Measurements from ENCODE around the gene PAN3.

- TF ChIP-seq, protein P1, sequence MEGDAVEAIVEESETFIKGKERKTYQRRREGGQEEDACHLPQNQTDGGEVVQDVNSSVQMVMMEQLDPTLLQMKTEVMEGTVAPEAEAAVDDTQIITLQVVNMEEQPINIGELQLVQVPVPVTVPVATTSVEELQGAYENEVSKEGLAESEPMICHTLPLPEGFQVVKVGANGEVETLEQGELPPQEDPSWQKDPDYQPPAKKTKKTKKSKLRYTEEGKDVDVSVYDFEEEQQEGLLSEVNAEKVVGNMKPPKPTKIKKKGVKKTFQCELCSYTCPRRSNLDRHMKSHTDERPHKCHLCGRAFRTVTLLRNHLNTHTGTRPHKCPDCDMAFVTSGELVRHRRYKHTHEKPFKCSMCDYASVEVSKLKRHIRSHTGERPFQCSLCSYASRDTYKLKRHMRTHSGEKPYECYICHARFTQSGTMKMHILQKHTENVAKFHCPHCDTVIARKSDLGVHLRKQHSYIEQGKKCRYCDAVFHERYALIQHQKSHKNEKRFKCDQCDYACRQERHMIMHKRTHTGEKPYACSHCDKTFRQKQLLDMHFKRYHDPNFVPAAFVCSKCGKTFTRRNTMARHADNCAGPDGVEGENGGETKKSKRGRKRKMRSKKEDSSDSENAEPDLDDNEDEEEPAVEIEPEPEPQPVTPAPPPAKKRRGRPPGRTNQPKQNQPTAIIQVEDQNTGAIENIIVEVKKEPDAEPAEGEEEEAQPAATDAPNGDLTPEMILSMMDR (IDR thresholded peaks at IDR 0.05; ENCODE audit: insufficient read depth, low read depth, low read length) = no peak
- no peak for TF ChIP-seq EZH2 (IDR thresholded peaks at IDR 0.05; ENCODE audit: insufficient read depth, low read length)
These were observed 113.1 kb downstream of the PAN3 start for GRCh38 chr13:28251466-28251865.

Measured in astrocyte (in vitro differentiated cells and primary cell).